HCEC 1CT (cell line): Measurements from ENCODE around the gene CAMTA1.
"Not testable (repeated sequence)": the region's sequence is repeated elsewhere in the genome, so short reads cannot be mapped to it uniquely, and the experiment has no call there.

Experiments used
- DNase-seq: peaks from one replicate; pipeline ENCODE4 v3.0.0-alpha.2; 2017

CAMTA1 gene

GRCh38 chr1:6815726-6816125 lies 30.5 kb downstream of the CAMTA1 start:
- DNase-seq = no peak

- peak; percentile 18 for DNase-seq
Measured at GRCh38 chr1:6819246-6820040, 34.2 kb downstream of the CAMTA1 start.

- no peak for DNase-seq
Measured at GRCh38 chr1:6820899-6821298, 35.6 kb downstream of the CAMTA1 start.

GRCh38 chr1:6822530-6823359 lies 37.5 kb downstream of the CAMTA1 start:
- no peak for DNase-seq

GRCh38 chr1:6823793-6824192 lies 38.5 kb downstream of the CAMTA1 start:
- DNase-seq = no peak

GRCh38 chr1:6824665-6825368 lies 39.6 kb downstream of the CAMTA1 start:
- no peak for DNase-seq

GRCh38 chr1:6825828-6826227 lies 40.6 kb downstream of the CAMTA1 start:
- DNase-seq = no peak

- DNase-seq = no peak
Measured at GRCh38 chr1:6827079-6827478, 41.8 kb downstream of the CAMTA1 start.

GRCh38 chr1:6827630-6828165 lies 42.4 kb downstream of the CAMTA1 start:
- no peak for DNase-seq

GRCh38 chr1:6831366-6831765 lies 46.1 kb downstream of the CAMTA1 start:
- no peak for DNase-seq

- DNase-seq = not testable (repeated sequence)
Measured at GRCh38 chr1:6832006-6832405, 46.8 kb downstream of the CAMTA1 start.

- no peak for DNase-seq
Measured at GRCh38 chr1:6832531-6833188, 47.4 kb downstream of the CAMTA1 start.

- DNase-seq = no peak
Measured at GRCh38 chr1:6833804-6834203, 48.5 kb downstream of the CAMTA1 start.

- DNase-seq = no peak
Measured at GRCh38 chr1:6834366-6834765, 49.1 kb downstream of the CAMTA1 start.

GRCh38 chr1:6835139-6835538 lies 49.9 kb downstream of the CAMTA1 start:
- DNase-seq = no peak

- DNase-seq = no peak
Measured at GRCh38 chr1:6842301-6842700, 57.0 kb downstream of the CAMTA1 start.

GRCh38 chr1:6845786-6846185 lies 60.5 kb downstream of the CAMTA1 start:
- DNase-seq = not testable (repeated sequence)

GRCh38 chr1:6848816-6849215 lies 63.6 kb downstream of the CAMTA1 start:
- DNase-seq = no peak

GRCh38 chr1:6850537-6850936 lies 65.3 kb downstream of the CAMTA1 start:
- DNase-seq = no peak

- no peak for DNase-seq
Measured at GRCh38 chr1:6852136-6852890, 67.1 kb downstream of the CAMTA1 start.

GRCh38 chr1:6854166-6854565 lies 68.9 kb downstream of the CAMTA1 start:
- DNase-seq = no peak

GRCh38 chr1:6857831-6858230 lies 72.6 kb downstream of the CAMTA1 start:
- DNase-seq = no peak
